ENCODE data around the gene KIAA0040.
"Not testable (repeated sequence)": the region's sequence is repeated elsewhere in the genome, so short reads cannot be mapped to it uniquely, and the experiment has no call there.

The KIAA0040 gene

DNA sequence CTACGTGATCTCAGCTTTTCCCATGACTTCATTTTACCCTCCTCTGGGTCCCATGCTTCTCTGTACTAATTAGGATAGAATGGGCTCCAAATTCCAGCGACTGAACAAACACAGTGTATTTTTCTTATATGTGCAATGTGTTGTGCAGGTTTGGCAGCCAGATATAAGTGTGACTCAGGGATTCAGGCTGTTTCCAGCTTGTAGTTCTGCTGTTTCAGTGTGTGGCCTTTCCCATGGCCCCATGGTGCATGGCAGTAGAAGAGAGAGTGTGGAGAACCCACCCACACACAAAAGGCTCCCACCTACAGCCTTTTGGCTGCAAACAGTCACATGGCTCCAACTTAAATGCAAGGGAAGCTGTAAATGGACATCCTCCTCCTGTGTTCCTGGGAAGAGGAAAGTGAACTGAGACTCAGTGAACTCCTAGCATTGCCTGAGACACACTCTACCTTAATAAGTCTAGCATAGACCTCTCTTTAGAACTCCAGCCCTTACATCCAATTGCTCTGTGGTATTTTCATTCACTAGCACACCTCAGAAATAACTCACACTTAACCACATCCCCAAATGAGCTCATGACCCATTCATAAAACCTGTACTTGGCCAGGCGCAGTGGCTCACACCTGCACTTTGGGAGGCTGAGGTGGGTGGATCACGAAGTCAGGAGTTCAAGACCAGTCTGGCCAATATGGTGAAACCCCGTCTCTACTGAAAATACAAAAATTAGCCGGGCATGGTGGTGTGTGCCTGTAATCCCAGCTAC is 58.7 kb downstream of the KIAA0040 start:
- no peak for DNase-seq

- DNase-seq = no peak
Observed at GRCh38 chr1:175132436-175132835, 60.1 kb downstream of the KIAA0040 start.

DNA sequence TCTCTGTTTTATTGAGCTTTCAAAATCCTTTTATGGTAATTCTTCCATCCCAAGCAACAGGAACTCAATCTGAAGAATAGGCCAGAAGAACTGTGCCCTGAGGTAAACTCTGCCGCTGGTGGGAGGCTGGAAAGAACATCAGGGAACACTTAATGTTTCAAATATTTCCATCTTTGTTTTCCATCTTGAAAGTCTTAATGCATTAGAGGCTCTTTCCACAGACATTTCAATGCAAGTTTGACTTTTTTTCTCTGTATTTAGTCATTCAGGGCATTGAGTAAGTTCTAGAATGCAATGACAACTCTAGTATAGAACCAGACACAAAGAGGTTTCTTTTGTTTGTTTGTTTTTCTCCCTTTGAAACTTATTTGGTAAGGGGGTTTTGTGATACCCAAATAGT is 61.5 kb downstream of the KIAA0040 start:
- DNase-seq = no peak

GRCh38 chr1:175130649-175131045 is 61.9 kb downstream of the KIAA0040 start:
- no peak for DNase-seq

DNA sequence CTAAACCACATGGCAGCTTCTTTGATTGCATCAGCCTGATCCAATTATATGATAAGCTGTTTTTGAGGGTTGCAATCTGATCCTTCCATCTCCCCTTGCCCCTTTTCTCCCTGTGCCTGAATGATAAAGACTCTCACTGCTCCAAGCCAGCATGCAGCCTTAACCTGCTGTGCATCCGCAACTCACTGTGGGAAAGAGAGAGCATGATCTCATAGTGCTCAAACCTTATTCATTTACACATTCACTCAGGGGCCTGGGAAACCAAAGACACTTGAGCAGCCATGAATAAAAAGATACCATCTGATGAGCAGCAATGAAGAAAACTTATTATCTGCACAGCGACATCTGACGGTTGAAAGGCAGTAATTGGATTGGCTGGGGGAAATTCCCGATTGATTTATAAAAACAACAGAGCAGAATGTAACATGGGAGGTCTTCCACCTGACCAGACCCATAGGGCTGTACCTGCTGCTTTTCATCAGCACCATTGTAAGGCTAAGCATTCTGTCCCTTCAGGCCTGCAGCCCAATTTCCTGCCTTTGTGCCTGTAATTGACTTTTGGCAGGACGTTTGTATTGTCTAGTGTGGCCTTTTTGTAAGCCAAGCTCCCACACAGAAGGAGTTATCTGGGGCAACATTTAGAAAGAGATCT is 62.5 kb downstream of the KIAA0040 start:
- DNase-seq = no peak

DNA sequence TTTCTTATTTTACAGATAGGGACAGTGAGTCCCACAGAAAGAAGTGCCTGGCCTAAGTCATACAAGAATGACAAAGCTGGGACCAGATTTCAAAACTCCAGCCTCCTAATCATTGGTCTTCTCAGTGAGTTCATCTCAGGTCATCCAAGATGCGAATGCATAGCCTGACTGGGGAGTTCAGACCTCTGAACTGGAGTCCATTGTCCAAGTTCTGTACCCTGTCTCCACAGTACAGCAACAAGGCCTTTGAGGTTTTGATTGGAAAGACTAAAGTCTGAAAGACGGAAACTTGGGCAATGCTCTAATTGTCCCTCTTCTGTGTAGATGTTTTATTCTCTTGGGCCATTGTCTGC is 63.0 kb downstream of the KIAA0040 start:
- DNase-seq = no peak

DNA sequence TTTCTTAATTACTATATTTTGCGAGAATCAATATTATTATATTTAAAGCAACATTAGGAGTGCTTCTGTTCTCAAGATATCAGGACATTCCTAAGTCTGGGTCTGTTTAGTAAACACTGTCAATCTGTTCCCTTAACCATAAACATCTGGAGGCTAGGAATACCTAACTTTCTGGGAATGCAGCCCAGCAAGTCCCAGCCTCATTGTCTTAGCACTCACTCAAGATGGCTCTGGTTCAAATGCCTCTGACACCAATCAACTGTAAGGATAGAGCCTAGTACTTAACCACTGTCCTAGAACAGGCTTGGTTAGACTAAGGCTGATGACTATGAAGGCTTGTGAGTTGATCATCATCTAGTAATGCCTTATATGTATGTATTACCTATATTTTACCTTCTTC is 63.4 kb downstream of the KIAA0040 start:
- no peak for DNase-seq

DNA sequence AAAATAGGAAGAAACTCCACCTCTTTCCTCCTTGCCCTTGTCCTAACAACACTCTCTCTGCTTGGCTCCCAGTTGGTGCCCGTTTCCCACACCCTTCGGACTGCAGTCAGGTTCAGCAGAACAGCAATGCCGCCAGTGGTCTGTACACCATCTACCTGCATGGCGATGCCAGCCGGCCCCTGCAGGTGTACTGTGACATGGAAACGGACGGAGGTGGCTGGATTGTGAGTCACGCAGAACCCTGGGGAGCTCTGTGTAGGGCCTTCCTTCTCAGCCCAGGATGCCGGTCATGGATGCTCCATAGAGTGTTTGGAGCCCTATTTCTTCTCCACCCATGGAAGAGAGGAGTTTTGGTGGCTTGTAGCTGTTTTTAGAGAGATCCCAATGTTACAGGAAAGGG is 64.1 kb downstream of the KIAA0040 start:
- DNase-seq = no peak

- no peak for DNase-seq
Observed at GRCh38 chr1:175127565-175127964, 65.0 kb downstream of the KIAA0040 start.

DNA sequence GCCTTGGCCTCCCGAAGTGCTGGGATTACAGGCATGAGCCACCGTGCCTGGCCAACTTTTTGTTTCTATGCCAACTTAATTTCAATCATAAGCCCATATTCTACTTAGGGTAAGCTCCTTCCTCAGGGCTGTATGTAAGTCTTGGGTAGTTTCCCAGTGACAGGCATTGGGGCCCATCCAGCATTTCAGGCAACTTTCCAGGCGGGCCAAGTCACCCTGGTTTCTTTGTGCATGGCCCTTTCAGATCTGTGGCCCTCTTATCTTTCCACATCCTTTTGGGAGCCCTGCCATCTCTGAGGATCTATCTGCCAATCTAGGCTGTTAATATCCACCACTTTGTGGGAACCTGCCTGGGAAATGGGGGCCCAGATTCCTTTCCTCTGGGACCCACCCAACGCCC is 66.2 kb downstream of the KIAA0040 start:
- no peak for DNase-seq

DNA sequence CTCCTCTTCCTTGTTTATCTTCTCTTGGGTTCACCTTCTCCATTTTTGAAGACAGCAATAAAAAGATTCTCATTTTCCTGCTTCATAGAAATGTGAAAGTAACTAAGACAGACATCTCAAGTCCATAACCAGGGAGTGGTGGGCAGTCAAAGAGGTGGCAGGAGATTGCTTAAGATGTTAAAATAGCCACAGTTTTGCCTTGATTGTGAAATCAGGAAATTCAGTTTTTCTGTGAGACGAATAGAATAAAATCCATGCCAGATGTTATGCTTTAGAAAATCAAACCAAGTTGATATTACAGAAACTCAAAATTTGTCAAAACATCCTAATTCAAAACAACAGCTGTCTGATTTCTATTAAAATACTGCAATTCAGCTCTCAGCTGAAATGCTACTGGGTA is 67.7 kb downstream of the KIAA0040 start:
- no peak for DNase-seq

DNA sequence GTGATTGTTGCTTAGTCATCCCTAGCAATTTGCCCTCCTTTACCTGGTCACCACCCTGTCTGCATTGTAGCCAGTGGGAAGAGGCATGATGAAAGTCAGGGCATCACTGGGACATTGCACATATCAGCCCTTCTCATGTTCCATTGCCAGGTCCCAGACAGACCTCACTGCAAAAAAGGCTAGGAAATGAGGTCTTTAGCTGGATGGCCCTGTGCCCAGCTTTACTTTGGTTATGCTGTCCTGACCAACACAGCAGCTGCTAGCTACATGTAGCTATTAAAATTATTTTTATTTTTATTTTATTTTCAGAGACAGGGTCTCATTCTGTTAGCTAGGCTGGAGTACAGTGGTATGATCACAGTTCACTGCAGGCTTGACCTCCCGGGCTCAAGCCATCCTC is 72.1 kb downstream of the KIAA0040 start:
- DNase-seq = no peak

GRCh38 chr1:175118375-175119367 is 73.9 kb downstream of the KIAA0040 start:
- DNase-seq = no peak

DNA sequence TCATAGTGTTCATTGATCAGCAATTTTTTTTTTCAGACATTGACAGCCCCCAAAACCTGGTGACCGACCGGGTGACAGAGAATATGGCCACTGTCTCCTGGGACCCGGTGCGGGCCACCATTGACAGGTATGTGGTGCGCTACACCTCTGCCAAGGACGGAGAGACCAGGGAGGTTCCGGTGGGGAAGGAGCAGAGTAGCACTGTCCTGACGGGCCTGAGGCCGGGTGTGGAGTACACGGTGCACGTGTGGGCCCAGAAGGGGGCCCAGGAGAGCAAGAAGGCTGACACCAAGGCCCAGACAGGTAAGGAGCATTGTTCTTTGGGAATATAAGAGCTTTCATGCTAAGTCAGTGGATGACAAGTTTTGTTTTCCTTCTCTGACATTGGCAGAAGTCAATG is 75.7 kb downstream of the KIAA0040 start:
- no peak for DNase-seq

- no peak for DNase-seq
Observed at GRCh38 chr1:175116210-175116798, 76.3 kb downstream of the KIAA0040 start.

DNA sequence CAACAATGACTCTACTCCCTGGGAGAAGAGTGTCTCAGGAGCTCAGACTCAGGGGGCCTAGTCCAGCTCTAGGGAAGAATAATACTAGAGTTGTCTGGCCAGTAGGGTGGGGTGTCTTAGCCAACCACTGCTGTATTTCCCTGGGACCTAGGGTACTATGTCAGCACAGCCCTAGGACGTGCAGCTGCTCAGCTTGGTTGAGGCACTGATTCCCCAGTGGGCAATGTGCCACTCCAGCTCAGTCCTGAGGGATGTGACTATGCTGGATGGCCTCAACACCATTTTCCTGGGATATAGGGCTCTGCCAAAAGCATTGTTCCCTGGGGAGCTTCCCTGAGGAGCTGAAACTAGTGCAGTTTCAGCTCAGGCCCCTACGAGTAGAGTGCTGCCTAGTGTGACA is 77.6 kb downstream of the KIAA0040 start:
- DNase-seq = no peak

DNA sequence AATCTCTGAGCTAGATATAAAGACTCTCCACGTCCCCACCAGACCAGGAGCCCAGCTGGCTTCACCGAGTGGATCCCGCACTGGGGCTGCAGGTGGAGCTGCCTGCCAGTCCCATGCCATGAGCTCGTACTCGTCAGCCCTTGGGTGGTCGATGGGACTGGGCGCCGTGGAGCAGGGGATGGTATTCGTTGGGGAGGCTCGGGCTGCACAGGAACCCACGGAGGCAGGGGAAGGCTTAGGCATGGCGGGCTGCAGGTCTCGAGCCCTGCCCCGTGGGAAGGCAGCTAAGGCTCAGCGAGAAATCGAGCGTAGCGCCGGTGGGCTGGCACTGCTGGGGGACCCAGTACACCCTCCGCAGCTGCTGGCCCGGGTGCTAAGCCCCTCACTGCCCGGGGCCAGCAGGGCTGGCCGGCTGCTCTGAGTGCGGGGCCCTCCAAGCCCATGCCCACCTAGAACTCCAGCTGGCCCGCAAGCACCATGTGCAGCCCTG is 84.2 kb downstream of the KIAA0040 start:
- not testable (repeated sequence) for DNase-seq

Data from activated CD8-positive, alpha-beta memory T cell treated with anti-CD3 and anti-CD28 coated beads for 24 hours (primary cell).